GM13977 (cell line): Measurements from ENCODE around the gene PHAF1.
A peak's percentile ranks its signal among the peaks of the same experiment; 100 is the strongest.

Experiments used
- DNase-seq: peaks from one replicate; pipeline ENCODE4 v3.0.0; 2012; ENCODE audit warnings: low spot score
- CTCF ChIP-seq: IDR thresholded peaks from 2 replicates; pipeline ENCODE4 v1.5.1; 2012; ENCODE audit warnings: mild to moderate bottlenecking, control low read depth; ENCODE audit not compliant: insufficient read depth; ENCODE audit errors: extremely low read depth, missing control alignments
- in situ Hi-C: fragments of 300-500 bp; cut with MboI; formaldehyde crosslinking; loops from one replicate; pipeline ENCODE4 v1.12.0; 2022; ENCODE audit warnings: low sequenced_read_pairs, low pct_unique_long_range_greater_than_20kb, mixed read lengths, inconsistent platforms; ENCODE audit not compliant: unreplicated experiment

The PHAF1 gene

DNA sequence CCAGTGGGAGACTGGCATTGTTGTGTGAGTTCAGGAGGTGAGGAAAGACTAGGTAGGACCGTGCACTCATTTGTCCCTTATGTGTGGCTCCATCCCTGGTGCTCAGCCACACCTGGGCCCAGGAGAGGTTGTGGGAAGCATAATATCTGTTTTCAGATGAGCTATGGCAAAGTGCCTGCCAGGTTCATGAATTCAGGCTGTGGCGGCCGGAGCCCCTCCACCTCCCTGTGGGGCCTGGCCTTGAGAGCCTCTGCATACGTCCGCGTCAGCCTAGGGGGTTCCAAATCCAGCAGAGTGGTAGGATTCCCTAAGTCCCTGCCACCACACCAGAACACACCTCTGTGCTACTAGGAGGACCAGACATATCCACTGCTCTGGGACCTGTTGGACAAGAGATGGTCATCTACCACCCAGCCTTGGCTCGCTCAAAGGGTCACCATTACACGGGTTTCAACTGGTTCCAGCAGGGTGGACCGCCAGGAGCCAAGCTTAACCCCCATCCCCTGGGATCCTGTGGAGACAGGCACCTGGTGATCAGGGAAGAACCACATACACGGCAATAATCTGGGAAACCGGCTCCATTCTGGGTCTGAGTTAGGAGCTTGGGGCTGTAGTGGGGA is 39.0 kb downstream of the PHAF1 start:
- TF ChIP-seq CTCF: no peak
- in situ Hi-C loops: no loop called here
- DNase-seq: peak; percentile 17

- in situ Hi-C loops: loop anchor here (10.0 kb wide), 1 partner anchor 135 kb away; no protein-coding TSS in a partner anchor
- no peak for TF ChIP-seq CTCF
- peak; percentile 16 for DNase-seq
Observed at GRCh38 chr16:67149276-67150046, 39.7 kb downstream of the PHAF1 start.

- peak; percentile 16 for TF ChIP-seq CTCF
- in situ Hi-C loops: loop anchor here (10.0 kb wide), 1 partner anchor 135 kb away; no protein-coding TSS in a partner anchor
- DNase-seq: peak; percentile 86
Observed at GRCh38 chr16:67150047-67150832, 40.5 kb downstream of the PHAF1 start.

GRCh38 chr16:67150833-67151396 is 41.2 kb downstream of the PHAF1 start, which contains the start of gene B3GNT9:
TSS of gene B3GNT9 (minus strand) at chr16:67150998. CDS start at chr16:67150485, 513 bp downstream.
- in situ Hi-C loops: loop anchor here (10.0 kb wide), 1 partner anchor 136 kb away; no protein-coding TSS in a partner anchor
- no peak for TF ChIP-seq CTCF
- peak; percentile 88 for DNase-seq

DNA sequence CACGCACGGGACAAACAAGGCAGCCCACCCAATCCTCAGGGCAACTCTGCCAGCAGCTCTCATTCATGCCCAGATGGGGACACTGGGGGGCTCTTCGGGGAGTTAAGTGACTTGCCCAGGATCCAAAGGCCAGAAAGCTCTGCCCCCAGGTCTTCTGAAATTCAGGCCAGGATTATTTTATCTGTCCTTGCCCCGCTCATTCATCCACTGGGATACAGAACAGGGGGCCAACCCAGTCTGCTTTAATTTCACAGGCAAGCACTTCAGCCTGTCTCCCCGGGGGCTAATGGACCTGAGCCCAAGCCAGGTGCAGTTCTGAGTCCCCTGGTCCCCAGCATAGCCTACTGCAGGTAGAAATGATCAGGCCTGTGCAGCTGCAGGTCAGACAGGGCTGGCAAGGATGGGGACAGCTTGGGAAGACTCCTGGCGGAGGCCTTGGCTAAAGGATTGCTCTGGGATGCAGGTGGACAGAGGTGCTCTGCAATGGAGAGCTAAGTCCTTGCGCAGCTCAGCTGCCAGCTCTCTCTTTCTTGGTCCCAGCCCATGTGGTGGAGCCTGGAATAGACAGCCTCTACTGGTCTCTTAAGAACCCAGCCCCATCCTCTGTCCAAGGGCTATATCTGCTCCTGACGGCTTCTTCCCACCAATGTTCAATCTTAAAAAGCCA is 41.8 kb downstream of the PHAF1 start:
- no peak for TF ChIP-seq CTCF
- in situ Hi-C loops: loop anchor here (10.0 kb wide), 1 partner anchor 137 kb away; no protein-coding TSS in a partner anchor
- peak; percentile 36 for DNase-seq
